PC-9 (cell line): Measurements from ENCODE around the gene RAB7A. TPM values are rescaled to one million over a fixed set of nuclear protein-coding genes. Genes with fewer than 3 reads are reported as not detected.

ENCODE experiments used
- BruUV-seq: library from RNA; stranded (reverse); fragments of 400-500 nt; replicated peaks from 2 replicates; lab custom pipeline; 2021; lab: Mats Ljungman, UMichigan
- CTCF ChIA-PET: fragments of 300-600 bp; sonication (Branson Sonifier 250); formaldehyde crosslinking; loops from one replicate; lab custom pipeline; 2022; ENCODE audit warnings: antibody characterized with exemption; lab: Charles Lee
- POLR2A ChIA-PET: fragments of 300-600 bp; sonication (Branson Sonifier 250); formaldehyde crosslinking; loops from one replicate; lab custom pipeline; 2022; ENCODE audit warnings: antibody characterized with exemption; ENCODE audit not compliant: unreplicated experiment; lab: Charles Lee
- DNase-seq, 2 experiments: peaks; one replicate each; pipeline versions ENCODE4 v3.0.0 to v3.0.0-alpha.2; 2015 to 2022; ENCODE audit warnings: mixed read lengths in 1 of 2
- H2AFZ ChIP-seq: fragments of 200-600 bp; sonication (generic); 2 replicates; pipeline ENCODE4 v1.8.1; 2017; ENCODE audit warnings: antibody characterized with exemption
- H3F3A ChIP-seq: fragments of 200-600 bp; sonication (generic); 2 replicates; pipeline ENCODE4 v1.8.1; 2017; ENCODE audit warnings: antibody characterized with exemption, mild to moderate bottlenecking, low read depth; ENCODE audit not compliant: insufficient read depth
- H3K27ac ChIP-seq: fragments of 200-600 bp; sonication (generic); 2 replicates; pipeline ENCODE4 v1.6.1; 2016; ENCODE audit warnings: mixed run types
- H3K27me3 ChIP-seq: fragments of 200-600 bp; sonication (generic); 2 replicates; pipeline ENCODE4 v1.6.1; 2016; ENCODE audit warnings: low read depth, mixed run types; ENCODE audit not compliant: insufficient read depth
- H3K36me3 ChIP-seq: fragments of 200-600 bp; sonication (generic); 2 replicates; pipeline ENCODE4 v1.6.1; 2016; ENCODE audit warnings: low read depth, mixed run types
- H3K4me1 ChIP-seq: fragments of 200-600 bp; sonication (generic); replicated peaks from 2 replicates; pipeline ENCODE4 v1.6.1; 2016; ENCODE audit warnings: mixed run types; ENCODE audit not compliant: insufficient read depth
- H3K4me2 ChIP-seq: fragments of 200-600 bp; sonication (generic); 2 replicates; pipeline ENCODE4 v1.6.1; 2017; ENCODE audit warnings: mixed run types
- H3K4me3 ChIP-seq: fragments of 200-600 bp; sonication (generic); 2 replicates; pipeline ENCODE4 v1.6.1; 2016; ENCODE audit warnings: mixed run types
- H3K79me2 ChIP-seq: fragments of 200-600 bp; sonication (generic); 2 replicates; pipeline ENCODE4 v1.6.1; 2017; ENCODE audit warnings: low read depth, mixed run types
- H3K9me2 ChIP-seq: fragments of 200-600 bp; sonication (generic); 2 replicates; pipeline ENCODE4 v1.8.1; 2017; ENCODE audit warnings: mild to moderate bottlenecking; ENCODE audit not compliant: insufficient read depth
- H3K9me3 ChIP-seq: fragments of 200-600 bp; sonication (generic); 2 replicates; pipeline ENCODE4 v1.8.1; 2016; ENCODE audit warnings: low read depth; ENCODE audit not compliant: insufficient read depth
- H4K20me1 ChIP-seq: fragments of 200-600 bp; sonication (generic); 2 replicates; pipeline ENCODE4 v1.8.1; 2017; ENCODE audit not compliant: insufficient read depth
- CTCF ChIP-seq: fragments of 200-600 bp; sonication (generic); conservative IDR thresholded peaks from 2 replicates; pipeline ENCODE4 v1.6.1; 2017; ENCODE audit warnings: mixed run types, antibody characterized with exemption, mild to moderate bottlenecking, moderate library complexity
- EZH2 ChIP-seq: fragments of 200-600 bp; sonication (generic); IDR thresholded peaks from 2 replicates; pipeline ENCODE4 v1.8.0; 2017; ENCODE audit warnings: antibody characterized with exemption, low read depth
- intact Hi-C: fragments of 100-400 bp; cut with micrococcal nuclease; formaldehyde crosslinking; loops from one replicate; pipeline ENCODE4 v1.10.0; 2022; ENCODE audit not compliant: unreplicated experiment
- total RNA-seq: library from RNA; stranded (reverse); gene quantifications from 2 replicates; pipeline ENCODE4 v1.2.3, GENCODE V29; 2021

RAB7A gene
- total RNA-seq, 1 experiment from 2014 or later, result 319 TPM

- peaks cover 90% of the 10 kb centered on the region for H4K20me1 ChIP-seq
- H3K9me3 ChIP-seq, result no peaks in the 10 kb centered on the region
- H3K36me3 ChIP-seq, result peaks cover 19% of the 10 kb centered on the region; the same call in 1 of the 2 replicates
- ChIA-PET CTCF (no interaction called here), POLR2A (no interaction called here)
- no TSS peak for BruUV-seq
- no peaks in the 10 kb centered on the region for H3K9me2 ChIP-seq
- no peaks in the 10 kb centered on the region for H3K4me1 ChIP-seq
- H3K79me2 ChIP-seq, result peaks cover 98% of the 10 kb centered on the region
- TF ChIP-seq EZH2 (no peak), CTCF (no peak; the same call in 1 of the 2 replicates)
- H2AFZ ChIP-seq, result no peak overlapping the region
- DNase-seq, result no peak
- no peak overlapping the region for H3K4me2 ChIP-seq
- no peak overlapping the region for H3K4me3 ChIP-seq
- H3K27me3 ChIP-seq, result no peaks in the 10 kb centered on the region
- intact Hi-C loops, result no loop called here
- peaks cover 5% of the 10 kb centered on the region; the same call in 1 of the 2 replicates for H3F3A ChIP-seq
- H3K27ac ChIP-seq, result no peak overlapping the region
Observed at GRCh38 chr3:128745742-128746141, 19.8 kb downstream of the RAB7A start.

- intact Hi-C loops, result no loop called here
- ChIA-PET POLR2A (no interaction called here), CTCF (no interaction called here)
- Histone ChIP-seq H2AFZ (no peak overlapping the region), H3K27me3 (no peaks in the 10 kb centered on the region), H3K9me3 (no peaks in the 10 kb centered on the region), H3K4me3 (no peak overlapping the region), H3K4me2 (no peak overlapping the region), H3K27ac (no peak overlapping the region), H3K36me3 (peaks cover 10% of the 10 kb centered on the region; the same call in 1 of the 2 replicates), H3K9me2 (no peaks in the 10 kb centered on the region), H4K20me1 (peaks cover 92% of the 10 kb centered on the region), H3K4me1 (no peaks in the 10 kb centered on the region), H3F3A (peaks cover 5% of the 10 kb centered on the region; the same call in 1 of the 2 replicates), H3K79me2 (peaks cover 100% of the 10 kb centered on the region)
- no TSS peak for BruUV-seq
- TF ChIP-seq CTCF, result no peak
- no peak for TF ChIP-seq EZH2
- no peak for DNase-seq
Observed at GRCh38 chr3:128746881-128747280, 20.9 kb downstream of the RAB7A start.

- intact Hi-C loops, result no loop called here
- Histone ChIP-seq H2AFZ (no peak overlapping the region), H3K36me3 (peaks cover 8% of the 10 kb centered on the region; the same call in 1 of the 2 replicates), H3K4me2 (no peak overlapping the region), H3K9me2 (no peaks in the 10 kb centered on the region), H3K4me1 (no peaks in the 10 kb centered on the region), H3K27me3 (no peaks in the 10 kb centered on the region), H3K4me3 (no peak overlapping the region), H3K27ac (no peak overlapping the region), H3F3A (peaks cover 14% of the 10 kb centered on the region; the same call in 1 of the 2 replicates), H4K20me1 (peaks cover 95% of the 10 kb centered on the region), H3K79me2 (peaks cover 100% of the 10 kb centered on the region), H3K9me3 (no peaks in the 10 kb centered on the region)
- CTCF ChIA-PET, result no interaction called here
- POLR2A ChIA-PET, result interaction anchor here (0.5 kb wide), 1 partner anchor 573 kb away, joined by 47 read pairs; no protein-coding TSS in a partner anchor
- no peak for DNase-seq
- no peak for TF ChIP-seq CTCF
- TF ChIP-seq EZH2, result no peak
- BruUV-seq, result no TSS peak
Observed at GRCh38 chr3:128748557-128748956, 22.6 kb downstream of the RAB7A start.
